SK-N-SH (cell line): ENCODE measurements around the gene CPEB2. TPM values are rescaled to one million over a fixed set of nuclear protein-coding genes. Genes with fewer than 3 reads are reported as not detected.
"Not testable (repeated sequence)": the region's sequence is repeated elsewhere in the genome, so short reads cannot be mapped to it uniquely, and the experiment has no call there.

Experiments used
- CTCF ChIA-PET: fragments of 300-600, 350-600 bp; formaldehyde crosslinking; extraction: SDS; loops from one replicate; lab custom pipeline; 2021; lab: Yijun Ruan, JAX
- POLR2A ChIA-PET: fragments of 350-600 bp; sonication (Branson Sonifier 250); formaldehyde crosslinking; extraction: SDS; loops from one replicate; lab custom pipeline; 2020; ENCODE audit warnings: antibody characterized with exemption, inconsistent platforms; lab: Yijun Ruan, JAX
- DNase-seq: peaks from one replicate; pipeline ENCODE4 v3.0.0; 2012
- H2AFZ ChIP-seq: fragments of 200-600 bp; sonication (generic); 2 replicates; pipeline ENCODE4 v1.8.1; 2016; ENCODE audit warnings: antibody characterized with exemption, mild to moderate bottlenecking, low read depth
- H3F3A ChIP-seq: fragments of 200-600 bp; sonication (generic); replicated peaks from 2 replicates; pipeline ENCODE3; 2016; ENCODE audit warnings: antibody characterized with exemption, mild to moderate bottlenecking; ENCODE audit not compliant: insufficient read depth
- H3K27ac ChIP-seq, 2 experiments: fragments of 200-500 bp in 1 of 2; fragments of 200-600 bp in 1 of 2; sonication (Bioruptor generic) in 1 of 2; sonication (generic), shearing (Covaris generic) in 1 of 2; 2 replicates each; pipeline versions ENCODE4 v1.5.1 to v1.6.1; 2014 to 2016; ENCODE audit warnings: low read depth in 2 of 2, inconsistent platforms in 1 of 2, low read length in 1 of 2, mild to moderate bottlenecking in 1 of 2, mixed read lengths in 1 of 2
- H3K27me3 ChIP-seq: fragments of 200-600 bp; sonication (generic), shearing (Covaris generic); 2 replicates; pipeline ENCODE4 v1.6.1; 2016; ENCODE audit warnings: mixed run types; ENCODE audit not compliant: insufficient read depth
- H3K36me3 ChIP-seq, 2 experiments: fragments of 200-500 bp in 1 of 2; fragments of 200-600 bp in 1 of 2; sonication (Bioruptor generic) in 1 of 2; sonication (generic) in 1 of 2; replicated peaks in 1 of 2; 2 replicates each; pipeline versions ENCODE3 to v1.5.1; 2014 to 2016; ENCODE audit warnings: low read length in 1 of 2, mild to moderate bottlenecking in 1 of 2; ENCODE audit not compliant: insufficient read depth in 2 of 2, control insufficient read depth in 1 of 2
- H3K4me1 ChIP-seq, 2 experiments: fragments of 200-500 bp in 1 of 2; fragments of 200-600 bp in 1 of 2; sonication (Bioruptor generic) in 1 of 2; sonication (generic), shearing (Covaris generic) in 1 of 2; 2 replicates each; pipeline versions ENCODE4 v1.5.1 to v1.6.1; 2014 to 2016; ENCODE audit warnings: low read depth in 1 of 2, low read length in 1 of 2, mixed run types in 1 of 2; ENCODE audit not compliant: insufficient read depth in 2 of 2, control insufficient read depth in 1 of 2
- H3K4me2 ChIP-seq: fragments of 200-600 bp; sonication (generic), shearing (Covaris generic); 2 replicates; pipeline ENCODE4 v1.6.1; 2017; ENCODE audit warnings: mixed run types
- H3K4me3 ChIP-seq, 2 experiments: fragments of 200-500 bp in 1 of 2; fragments of 200-600 bp in 1 of 2; sonication (Bioruptor generic) in 1 of 2; sonication (generic), shearing (Covaris generic) in 1 of 2; 2 replicates each; pipeline versions ENCODE4 v1.5.1 to v1.8.1; 2014 to 2016; ENCODE audit warnings: low read depth in 2 of 2, inconsistent platforms in 1 of 2, low read length in 1 of 2, mild to moderate bottlenecking in 1 of 2, mixed read lengths in 1 of 2, moderate library complexity in 1 of 2
- H3K79me2 ChIP-seq: fragments of 200-600 bp; sonication (generic); 2 replicates; pipeline ENCODE4 v1.8.1; 2017; ENCODE audit warnings: mild to moderate bottlenecking; ENCODE audit not compliant: insufficient read depth
- H3K9ac ChIP-seq: fragments of 200-600 bp; sonication (generic); 2 replicates; pipeline ENCODE4 v1.6.1; 2017; ENCODE audit warnings: mixed run types
- H3K9me2 ChIP-seq: fragments of 200-600 bp; sonication (generic); 2 replicates; pipeline ENCODE4 v1.6.1; 2017; ENCODE audit warnings: mixed run types
- H3K9me3 ChIP-seq: fragments of 200-600 bp; sonication (generic); 2 replicates; pipeline ENCODE4 v1.6.1; 2017; ENCODE audit warnings: mixed run types, mild to moderate bottlenecking, moderate library complexity
- H4K20me1 ChIP-seq: fragments of 200-600 bp; sonication (generic); 2 replicates; pipeline ENCODE4 v1.6.1; 2017; ENCODE audit warnings: mild to moderate bottlenecking, mixed run types; ENCODE audit not compliant: insufficient read depth
- ELF1 ChIP-seq: IDR thresholded peaks from 2 replicates; pipeline ENCODE4 v1.4.0; 2012
- FOSL2 ChIP-seq: IDR thresholded peaks from 2 replicates; pipeline ENCODE4 v1.4.0; 2012; ENCODE audit warnings: low read depth, mild to moderate bottlenecking, moderate library complexity, borderline replicate concordance
- JUND ChIP-seq: IDR thresholded peaks from 2 replicates; pipeline ENCODE4 v1.4.0; 2012
- MAX ChIP-seq: IDR thresholded peaks from 2 replicates; pipeline ENCODE4 v1.4.0; 2012; ENCODE audit warnings: low read depth
- MEF2A ChIP-seq: IDR thresholded peaks from 2 replicates; pipeline ENCODE4 v1.4.0; 2012; ENCODE audit warnings: low read depth, borderline replicate concordance
- NFIC ChIP-seq: IDR thresholded peaks from 2 replicates; pipeline ENCODE4 v1.4.0; 2012; ENCODE audit warnings: borderline replicate concordance
- SMC3 ChIP-seq: IDR thresholded peaks from 2 replicates; pipeline ENCODE4 v1.6.1; 2012; ENCODE audit warnings: low read depth, low read length, improper control_type of control experiment
- TAF1 ChIP-seq: IDR thresholded peaks from 2 replicates; pipeline ENCODE4 v1.6.1; 2012; ENCODE audit warnings: low read depth, mild to moderate bottlenecking, low read length, moderate library complexity, borderline replicate concordance
- YY1 ChIP-seq: IDR thresholded peaks from 2 replicates; pipeline ENCODE4 v1.4.0; 2012; ENCODE audit warnings: low read depth, mild to moderate bottlenecking
- WGBS: methylation state at CpG from one replicate; pipeline ENCODE4 v1.1.6; 2017; ENCODE audit warnings: low lambda C conversion rate; 5-methylcytosine and 5-hydroxymethylcytosine counted together
- polyA plus RNA-seq, 3 experiments: library from polyadenylated mRNA; depleted of rRNA; stranded (reverse); fragments of >200 nt; gene quantifications; 2 replicates each; pipeline ENCODE4 v1.2.3, GENCODE V29; 2012
- TF ChIP-seq, protein P1 (sequence below): IDR thresholded peaks from 2 replicates; pipeline ENCODE4 v1.4.0; 2012; ENCODE audit warnings: low read depth, borderline replicate concordance
- TF ChIP-seq, protein P2 (sequence below): IDR thresholded peaks from 2 replicates; pipeline ENCODE4; 2012
- TF ChIP-seq, protein P3 (sequence below): fragments of 200-600 bp; sonication (generic); IDR thresholded peaks from 2 replicates; pipeline ENCODE4 v1.6.1; 2017; ENCODE audit warnings: antibody characterized with exemption, mild to moderate bottlenecking, moderate library complexity
- TF ChIP-seq, protein P4 (sequence below): fragments of 150-350 bp; IDR thresholded peaks from 2 replicates; pipeline ENCODE4 v1.6.1; 2017; ENCODE audit warnings: antibody characterized with exemption, low read length, low read depth, borderline replicate concordance

CPEB2 gene
- polyA plus RNA-seq, 1 of the 3 experiments (the other 2 are of a cell fraction): 2.1 TPM

- no peak overlapping the region for H3K4me2 ChIP-seq
- no peaks in the 10 kb centered on the region for H3K36me3 ChIP-seq
- CTCF ChIA-PET: no interaction called here
- no peak overlapping the region for H3K4me3 ChIP-seq
- H4K20me1 ChIP-seq: no peaks in the 10 kb centered on the region
- H3K27ac ChIP-seq: no peak overlapping the region
- H3K27me3 ChIP-seq: no peaks in the 10 kb centered on the region
- H2AFZ ChIP-seq: no peak overlapping the region
- no peaks in the 10 kb centered on the region for H3K79me2 ChIP-seq
- POLR2A ChIA-PET: no interaction called here
- H3F3A ChIP-seq: no peaks in the 10 kb centered on the region
- no peaks in the 10 kb centered on the region for H3K4me1 ChIP-seq
- no peaks in the 10 kb centered on the region for H3K9me2 ChIP-seq
- H3K9me3 ChIP-seq: no peaks in the 10 kb centered on the region
- no peak overlapping the region for H3K9ac ChIP-seq
- DNase-seq: no peak
- TF ChIP-seq JUND: no peak
- no peak for TF ChIP-seq ELF1
- TF ChIP-seq YY1: no peak
- TF ChIP-seq, protein P1, sequence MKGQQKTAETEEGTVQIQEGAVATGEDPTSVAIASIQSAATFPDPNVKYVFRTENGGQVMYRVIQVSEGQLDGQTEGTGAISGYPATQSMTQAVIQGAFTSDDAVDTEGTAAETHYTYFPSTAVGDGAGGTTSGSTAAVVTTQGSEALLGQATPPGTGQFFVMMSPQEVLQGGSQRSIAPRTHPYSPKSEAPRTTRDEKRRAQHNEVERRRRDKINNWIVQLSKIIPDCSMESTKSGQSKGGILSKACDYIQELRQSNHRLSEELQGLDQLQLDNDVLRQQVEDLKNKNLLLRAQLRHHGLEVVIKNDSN: no peak
- TF ChIP-seq, protein P2, sequence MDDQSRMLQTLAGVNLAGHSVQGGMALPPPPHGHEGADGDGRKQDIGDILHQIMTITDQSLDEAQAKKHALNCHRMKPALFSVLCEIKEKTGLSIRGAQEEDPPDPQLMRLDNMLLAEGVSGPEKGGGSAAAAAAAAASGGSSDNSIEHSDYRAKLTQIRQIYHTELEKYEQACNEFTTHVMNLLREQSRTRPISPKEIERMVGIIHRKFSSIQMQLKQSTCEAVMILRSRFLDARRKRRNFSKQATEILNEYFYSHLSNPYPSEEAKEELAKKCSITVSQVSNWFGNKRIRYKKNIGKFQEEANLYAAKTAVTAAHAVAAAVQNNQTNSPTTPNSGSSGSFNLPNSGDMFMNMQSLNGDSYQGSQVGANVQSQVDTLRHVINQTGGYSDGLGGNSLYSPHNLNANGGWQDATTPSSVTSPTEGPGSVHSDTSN: no peak
- TF ChIP-seq, protein P3, sequence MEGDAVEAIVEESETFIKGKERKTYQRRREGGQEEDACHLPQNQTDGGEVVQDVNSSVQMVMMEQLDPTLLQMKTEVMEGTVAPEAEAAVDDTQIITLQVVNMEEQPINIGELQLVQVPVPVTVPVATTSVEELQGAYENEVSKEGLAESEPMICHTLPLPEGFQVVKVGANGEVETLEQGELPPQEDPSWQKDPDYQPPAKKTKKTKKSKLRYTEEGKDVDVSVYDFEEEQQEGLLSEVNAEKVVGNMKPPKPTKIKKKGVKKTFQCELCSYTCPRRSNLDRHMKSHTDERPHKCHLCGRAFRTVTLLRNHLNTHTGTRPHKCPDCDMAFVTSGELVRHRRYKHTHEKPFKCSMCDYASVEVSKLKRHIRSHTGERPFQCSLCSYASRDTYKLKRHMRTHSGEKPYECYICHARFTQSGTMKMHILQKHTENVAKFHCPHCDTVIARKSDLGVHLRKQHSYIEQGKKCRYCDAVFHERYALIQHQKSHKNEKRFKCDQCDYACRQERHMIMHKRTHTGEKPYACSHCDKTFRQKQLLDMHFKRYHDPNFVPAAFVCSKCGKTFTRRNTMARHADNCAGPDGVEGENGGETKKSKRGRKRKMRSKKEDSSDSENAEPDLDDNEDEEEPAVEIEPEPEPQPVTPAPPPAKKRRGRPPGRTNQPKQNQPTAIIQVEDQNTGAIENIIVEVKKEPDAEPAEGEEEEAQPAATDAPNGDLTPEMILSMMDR: no peak
- no peak for TF ChIP-seq NFIC
- TF ChIP-seq, protein P4, sequence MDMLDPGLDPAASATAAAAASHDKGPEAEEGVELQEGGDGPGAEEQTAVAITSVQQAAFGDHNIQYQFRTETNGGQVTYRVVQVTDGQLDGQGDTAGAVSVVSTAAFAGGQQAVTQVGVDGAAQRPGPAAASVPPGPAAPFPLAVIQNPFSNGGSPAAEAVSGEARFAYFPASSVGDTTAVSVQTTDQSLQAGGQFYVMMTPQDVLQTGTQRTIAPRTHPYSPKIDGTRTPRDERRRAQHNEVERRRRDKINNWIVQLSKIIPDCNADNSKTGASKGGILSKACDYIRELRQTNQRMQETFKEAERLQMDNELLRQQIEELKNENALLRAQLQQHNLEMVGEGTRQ: no peak
- no peak for TF ChIP-seq MAX
- TF ChIP-seq SMC3: no peak
- TF ChIP-seq MEF2A: no peak
- TF ChIP-seq TAF1: no peak
- no peak for TF ChIP-seq FOSL2
- WGBS: 42% methylated on average over 1 of the region's 1 CpG
Measured at GRCh38 chr4:15084780-15085179, 82.5 kb downstream of the CPEB2 start.

DNA sequence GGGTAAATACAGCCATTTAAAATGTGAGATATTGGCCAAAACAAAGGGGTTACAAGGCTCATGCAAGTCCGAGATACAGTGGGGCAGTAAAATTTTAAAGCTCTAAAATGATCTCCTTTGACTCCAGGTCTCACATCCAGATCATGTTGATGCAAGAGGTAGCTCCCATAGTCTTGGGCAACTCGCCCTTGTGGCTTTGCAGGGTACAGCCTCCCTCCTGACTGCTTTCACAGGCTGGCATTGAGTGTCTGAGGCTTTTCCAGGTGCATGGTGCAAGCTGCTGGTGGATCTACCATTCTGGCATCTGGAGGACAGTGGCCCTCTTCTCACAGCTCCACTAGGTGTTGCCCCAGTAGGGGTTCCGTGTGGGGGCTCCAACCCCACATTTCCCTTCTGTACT, 83.5 kb downstream of the CPEB2 start:
- POLR2A ChIA-PET, CTCF ChIA-PET: not testable (repeated sequence)
- WGBS: 8% methylated on average over 3 of the region's 3 CpGs

GRCh38 chr4:15086259-15086658, 84.0 kb downstream of the CPEB2 start:
- CTCF ChIA-PET, H3K4me2 ChIP-seq, H3K4me1 ChIP-seq, H3K36me3 ChIP-seq, DNase-seq, H2AFZ ChIP-seq, H3K4me3 ChIP-seq, H3K9me3 ChIP-seq, H3K9ac ChIP-seq, H3K9me2 ChIP-seq, POLR2A ChIA-PET, H3F3A ChIP-seq, H3K27ac ChIP-seq, H4K20me1 ChIP-seq, H3K79me2 ChIP-seq, H3K27me3 ChIP-seq: not testable (repeated sequence)
- WGBS: 29% methylated on average over 2 of the region's 2 CpGs

More for the DNA sequence above, 83.5 kb downstream of the CPEB2 start:
- H3K9ac ChIP-seq, H3K79me2 ChIP-seq, H3F3A ChIP-seq, H3K27me3 ChIP-seq, H3K4me3 ChIP-seq, H3K4me2 ChIP-seq, H3K36me3 ChIP-seq, H3K9me3 ChIP-seq, H4K20me1 ChIP-seq, H3K27ac ChIP-seq, H3K4me1 ChIP-seq, DNase-seq, H2AFZ ChIP-seq, H3K9me2 ChIP-seq: not testable (repeated sequence)
